Adrenal gland (tissue), 5 donors: ENCODE measurements around the gene HIKESHI.

Experiments used
- POLR2A ChIP-seq, 2 donors: fragments of 450-650 bp; IDR thresholded peaks; one replicate each; pipeline ENCODE4 v1.6.1; 2017; ENCODE audit warnings: antibody characterized with exemption in 2 of 2, mild to moderate bottlenecking in 2 of 2, moderate library complexity in 1 of 2
- TF ChIP-seq, protein P1 (sequence below), 6 experiments: fragments of 450-650 bp in 4 of 6; fragments of 200-600 bp in 2 of 6; sonication (generic) in 1 of 6; IDR thresholded peaks; 1 replicate in 5 of 6; 2 replicates in 1 of 6; pipeline versions ENCODE4 v1.5.1 to v1.8.0; 2016 to 2021; ENCODE audit warnings: antibody characterized with exemption in 6 of 6, mild to moderate bottlenecking in 2 of 6, moderate library complexity in 1 of 6
- donor health status: DM: no; HTN: no; CAD: no.

DNA sequence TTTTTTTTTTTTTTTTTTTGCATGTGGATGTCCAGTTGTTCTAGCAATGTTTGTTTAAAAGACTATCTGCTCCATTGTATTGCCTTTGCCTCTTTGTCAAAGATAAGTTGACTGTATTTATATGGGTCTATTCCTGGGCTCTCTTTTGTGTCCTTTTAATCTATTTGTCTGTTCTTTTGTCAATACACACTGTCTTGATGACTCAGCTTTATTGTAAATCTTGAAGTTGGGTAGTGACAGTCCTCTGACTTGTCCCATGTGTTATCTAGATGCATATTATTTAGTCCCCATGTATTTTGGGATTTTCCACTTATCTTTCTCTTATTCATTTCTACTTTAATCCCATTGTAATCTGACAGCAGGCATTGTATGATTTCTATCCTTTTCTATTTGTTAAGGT, 75.9 kb downstream of the HIKESHI start:
- TF ChIP-seq, protein P1, sequence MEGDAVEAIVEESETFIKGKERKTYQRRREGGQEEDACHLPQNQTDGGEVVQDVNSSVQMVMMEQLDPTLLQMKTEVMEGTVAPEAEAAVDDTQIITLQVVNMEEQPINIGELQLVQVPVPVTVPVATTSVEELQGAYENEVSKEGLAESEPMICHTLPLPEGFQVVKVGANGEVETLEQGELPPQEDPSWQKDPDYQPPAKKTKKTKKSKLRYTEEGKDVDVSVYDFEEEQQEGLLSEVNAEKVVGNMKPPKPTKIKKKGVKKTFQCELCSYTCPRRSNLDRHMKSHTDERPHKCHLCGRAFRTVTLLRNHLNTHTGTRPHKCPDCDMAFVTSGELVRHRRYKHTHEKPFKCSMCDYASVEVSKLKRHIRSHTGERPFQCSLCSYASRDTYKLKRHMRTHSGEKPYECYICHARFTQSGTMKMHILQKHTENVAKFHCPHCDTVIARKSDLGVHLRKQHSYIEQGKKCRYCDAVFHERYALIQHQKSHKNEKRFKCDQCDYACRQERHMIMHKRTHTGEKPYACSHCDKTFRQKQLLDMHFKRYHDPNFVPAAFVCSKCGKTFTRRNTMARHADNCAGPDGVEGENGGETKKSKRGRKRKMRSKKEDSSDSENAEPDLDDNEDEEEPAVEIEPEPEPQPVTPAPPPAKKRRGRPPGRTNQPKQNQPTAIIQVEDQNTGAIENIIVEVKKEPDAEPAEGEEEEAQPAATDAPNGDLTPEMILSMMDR (IDR thresholded peaks at IDR 0.05), result no peak
- TF ChIP-seq POLR2A (IDR thresholded peaks at IDR 0.05), result no peak
